Esophagus muscularis mucosa (tissue), 3 donors: ENCODE results near the gene TKTL1.
A peak's percentile ranks its signal among the peaks of the same experiment; 100 is the strongest.

ENCODE experiments used
- CTCF ChIP-seq, 3 experiments: fragments of 200-600 bp in 2 of 3; fragments of 450-650 bp in 1 of 3; sonication (generic) in 2 of 3; IDR thresholded peaks; one replicate each; pipeline ENCODE4 v1.5.1; 2017 to 2019; ENCODE audit warnings: antibody characterized with exemption in 3 of 3, mild to moderate bottlenecking in 2 of 3, moderate library complexity in 1 of 3
- POLR2A ChIP-seq: fragments of 450-650 bp; IDR thresholded peaks from one replicate; pipeline ENCODE4 v1.6.1; 2017; ENCODE audit warnings: antibody characterized with exemption, moderate library complexity, mild to moderate bottlenecking, low read depth
- POLR2AphosphoS5 ChIP-seq, 2 donors: sonication (generic); formaldehyde crosslinking; IDR thresholded peaks; one replicate each; pipeline ENCODE4 v1.6.1; 2017; ENCODE audit warnings: antibody characterized with exemption in 2 of 2

GRCh38 chrX:154354013-154354412 lies 58.4 kb downstream of the TKTL1 start:
- TF ChIP-seq CTCF (IDR thresholded peaks at IDR 0.05) (no peak), POLR2AphosphoS5 (IDR thresholded peaks at IDR 0.05) (peak; percentile 19 to 80), POLR2A (no peak)
